Gastrocnemius medialis (tissue), 4 donors: ENCODE results near the gene GGT7.

ENCODE experiments used
- CTCF ChIP-seq, 5 experiments: fragments of 450-650 bp in 3 of 5; fragments of 200-600 bp in 2 of 5; sonication (generic) in 2 of 5; IDR thresholded peaks in 4 of 5; conservative IDR thresholded peaks in 1 of 5; 1 replicate in 4 of 5; 2 replicates in 1 of 5; pipeline ENCODE4 v1.5.1; 2016 to 2019; ENCODE audit warnings: antibody characterized with exemption in 5 of 5, mild to moderate bottlenecking in 3 of 5, moderate library complexity in 3 of 5
- POLR2A ChIP-seq, 2 donors: fragments of 450-650 bp; IDR thresholded peaks; one replicate each; pipeline ENCODE4 v1.6.1; 2017; ENCODE audit warnings: antibody characterized with exemption in 2 of 2, mild to moderate bottlenecking in 2 of 2, moderate library complexity in 2 of 2

GRCh38 chr20:34871966-34872621 is 562 bp downstream of the GGT7 start:
- TF ChIP-seq CTCF (IDR thresholded peaks at IDR 0.05 in 4 of 5, conservative IDR thresholded peaks at IDR 0.05 in 1 of 5) (no peak), POLR2A (IDR thresholded peaks at IDR 0.05) (no peak)
